Adrenal gland (tissue), 5 donors: ENCODE data around the gene PLXDC2.

Experiments used
- CTCF ChIP-seq, 6 experiments: fragments of 450-650 bp in 4 of 6; fragments of 200-600 bp in 2 of 6; sonication (generic) in 1 of 6; IDR thresholded peaks; 1 replicate in 5 of 6; 2 replicates in 1 of 6; pipeline versions ENCODE4 v1.5.1 to v1.8.0; 2016 to 2021; ENCODE audit warnings: antibody characterized with exemption in 6 of 6, mild to moderate bottlenecking in 2 of 6, moderate library complexity in 1 of 6
- POLR2A ChIP-seq, 2 donors: fragments of 450-650 bp; IDR thresholded peaks; one replicate each; pipeline ENCODE4 v1.6.1; 2017; ENCODE audit warnings: antibody characterized with exemption in 2 of 2, mild to moderate bottlenecking in 2 of 2, moderate library complexity in 1 of 2
- donor health status: DM: no; HTN: no; CAD: no.

- TF ChIP-seq POLR2A (IDR thresholded peaks at IDR 0.05) (no peak), CTCF (IDR thresholded peaks at IDR 0.05) (no peak)
Measured at GRCh38 chr10:20114179-20114578, 297.9 kb downstream of the PLXDC2 start.
